GM18867 (cell line): ENCODE results near the gene MFAP1.
"Not testable (repeated sequence)": the region's sequence is repeated elsewhere in the genome, so short reads cannot be mapped to it uniquely, and the experiment has no call there.

ENCODE experiments used
- ATAC-seq: cut with Tn5 transposase; IDR thresholded peaks from one replicate; pipeline ENCODE4 v1.9.1; 2021; ENCODE audit warnings: mild to moderate bottlenecking, moderate library complexity; ENCODE audit not compliant: unreplicated experiment

Gene MFAP1

GRCh38 chr15:43825305-43825704 is 815 bp upstream of the MFAP1 start:
- not testable (repeated sequence) for ATAC-seq

GRCh38 chr15:43821505-43821904 is 3.0 kb downstream of the MFAP1 start:
- ATAC-seq, result no peak

- ATAC-seq, result not testable (repeated sequence)
Observed at GRCh38 chr15:43815064-43815463, 9.4 kb downstream of the MFAP1 start.

DNA sequence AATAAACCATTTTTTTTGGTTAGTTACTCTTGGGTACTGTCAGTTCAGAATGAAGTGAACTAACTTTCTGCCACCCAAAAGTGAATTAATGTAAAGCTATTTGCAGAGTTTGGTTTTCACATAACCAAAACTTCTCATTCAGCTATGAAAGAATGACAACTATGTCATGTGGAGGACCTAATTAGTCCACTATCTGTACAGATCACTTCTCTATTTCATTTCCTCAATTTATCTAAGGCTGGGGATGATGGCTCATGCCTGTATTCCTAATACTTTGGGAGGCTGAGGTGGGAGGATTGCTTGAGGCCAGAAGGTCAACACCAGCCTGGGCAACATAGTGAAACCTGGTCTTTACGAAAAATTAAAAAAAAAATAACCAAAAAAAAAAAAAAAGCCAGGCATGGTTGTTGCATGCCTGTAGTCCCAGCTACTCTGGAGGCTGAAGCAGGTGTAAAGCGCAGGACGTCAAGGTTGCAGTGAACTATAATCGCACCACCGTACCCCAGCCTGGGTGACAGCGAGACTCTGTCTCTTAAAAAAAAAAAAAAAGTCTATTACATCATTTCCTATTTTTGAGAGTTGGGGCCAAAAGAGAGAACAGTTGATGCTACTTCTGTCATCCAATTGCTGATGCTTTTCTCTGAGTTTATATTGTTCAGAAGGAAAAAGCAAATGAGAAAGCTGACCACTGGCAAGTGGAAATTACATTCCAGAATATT is 15.4 kb downstream of the MFAP1 start:
- ATAC-seq, result peak; percentile 63

GRCh38 chr15:43808435-43808950 is 16.0 kb downstream of the MFAP1 start:
- no peak for ATAC-seq

- ATAC-seq, result not testable (repeated sequence)
Observed at GRCh38 chr15:43802676-43803075, 21.8 kb downstream of the MFAP1 start.

DNA sequence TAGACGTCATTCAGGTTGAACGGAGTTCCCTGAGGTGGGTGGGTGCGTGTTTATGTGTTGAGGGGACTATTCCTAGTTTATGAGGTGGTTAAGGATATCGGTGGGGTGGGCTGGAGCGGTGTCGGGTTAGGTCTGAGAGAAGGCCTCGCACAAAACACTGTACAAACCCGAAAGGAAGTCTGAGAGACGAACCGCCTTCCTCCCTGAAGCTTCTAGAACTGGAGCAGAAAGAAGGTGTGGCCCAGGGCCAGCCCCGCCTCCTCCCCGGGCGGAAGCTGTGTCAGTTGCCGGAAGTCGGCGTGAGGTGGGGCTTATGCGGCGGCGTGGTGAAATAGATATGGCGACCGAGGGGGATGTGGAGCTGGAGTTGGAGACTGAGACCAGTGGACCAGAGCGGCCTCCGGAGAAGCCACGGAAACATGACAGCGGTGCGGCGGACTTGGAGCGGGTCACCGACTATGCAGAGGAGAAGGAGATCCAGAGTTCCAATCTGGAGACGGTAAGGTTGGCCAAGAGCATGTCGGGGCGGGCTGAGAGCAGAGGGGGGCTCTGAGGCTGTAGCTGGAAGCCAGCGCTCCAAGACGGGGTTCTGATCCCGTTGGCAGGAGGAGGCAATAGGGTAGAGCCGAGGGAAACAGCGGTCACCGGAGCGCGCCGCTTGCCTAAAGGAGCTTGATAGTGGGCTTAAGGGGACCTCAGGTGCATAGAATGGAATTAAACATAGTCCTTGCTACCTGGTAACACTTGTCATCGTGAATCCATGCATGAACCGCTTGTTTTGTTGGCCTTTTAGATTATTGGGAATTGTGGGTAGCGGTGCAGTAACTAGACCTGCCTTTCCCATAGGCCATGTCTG is 24.0 kb downstream of the MFAP1 start, which contains the start of gene HYPK:
TSS of gene HYPK (plus strand) at position 314 of the 856 bp plus-strand sequence. CDS start at position 338, 24 bp downstream.
- ATAC-seq, result peak; percentile 88

DNA sequence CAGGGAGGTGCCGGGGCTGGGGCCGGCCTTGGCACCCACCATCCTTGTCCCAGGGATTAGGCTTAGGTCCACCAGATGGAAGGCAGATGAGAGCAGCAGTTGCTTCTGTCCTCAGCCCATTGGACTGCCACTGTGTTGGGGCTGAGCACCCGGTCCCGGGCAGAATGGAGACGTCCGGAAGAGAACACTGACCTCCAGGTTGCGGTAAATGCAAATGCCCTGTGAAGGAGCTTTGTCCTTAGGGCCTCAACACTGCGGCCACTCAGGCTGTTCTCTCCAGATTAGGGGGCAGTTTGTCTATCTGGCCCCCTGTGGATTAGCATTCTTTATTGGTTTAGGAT is 24.6 kb downstream of the MFAP1 start, which contains the start of gene SERINC4:
TSS of gene SERINC4 (minus strand) at position 276 of the 341 bp plus-strand sequence. CDS start at position 42, 234 bp downstream.
- ATAC-seq, result no peak

DNA sequence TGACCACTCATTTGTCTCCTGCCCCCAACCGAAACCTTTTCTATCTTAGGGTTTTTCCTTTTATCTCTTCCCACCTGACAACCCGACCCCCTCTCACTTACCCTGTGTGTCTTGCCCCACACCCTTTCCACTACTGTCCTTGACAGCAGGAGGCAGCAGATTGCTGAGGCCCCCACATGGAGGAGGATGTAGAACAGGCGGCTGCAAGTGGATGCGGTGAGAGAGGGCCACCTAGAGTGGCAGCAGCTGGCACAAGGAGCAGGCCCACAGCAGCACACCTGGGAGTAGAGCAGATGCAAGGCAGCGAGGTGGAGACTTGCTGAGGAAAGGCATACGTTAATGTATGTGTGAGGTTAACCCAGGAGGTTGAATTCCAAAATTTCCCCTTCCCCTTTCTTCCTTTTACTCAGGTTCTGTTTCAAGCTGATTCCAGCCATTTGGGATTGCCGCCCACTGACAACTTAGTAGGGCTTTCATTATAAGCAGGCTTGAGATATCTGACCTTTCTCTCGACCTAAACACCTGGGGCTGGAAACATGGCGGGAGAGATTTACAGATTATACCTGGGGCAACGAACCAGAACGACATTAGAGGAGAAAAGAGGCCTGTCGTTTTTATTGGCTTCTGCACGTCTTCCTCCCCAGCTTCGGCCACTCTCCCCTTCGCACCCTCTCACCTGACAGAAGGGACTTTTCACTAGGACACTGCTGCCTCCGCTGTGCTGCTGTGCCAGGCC is 25.1 kb downstream of the MFAP1 start:
- no peak for ATAC-seq

GRCh38 chr15:43796566-43796965 is 27.9 kb downstream of the MFAP1 start:
- no peak for ATAC-seq

GRCh38 chr15:43795997-43796396 is 28.5 kb downstream of the MFAP1 start:
- ATAC-seq, result no peak

GRCh38 chr15:43795197-43795596 is 29.3 kb downstream of the MFAP1 start:
- no peak for ATAC-seq

DNA sequence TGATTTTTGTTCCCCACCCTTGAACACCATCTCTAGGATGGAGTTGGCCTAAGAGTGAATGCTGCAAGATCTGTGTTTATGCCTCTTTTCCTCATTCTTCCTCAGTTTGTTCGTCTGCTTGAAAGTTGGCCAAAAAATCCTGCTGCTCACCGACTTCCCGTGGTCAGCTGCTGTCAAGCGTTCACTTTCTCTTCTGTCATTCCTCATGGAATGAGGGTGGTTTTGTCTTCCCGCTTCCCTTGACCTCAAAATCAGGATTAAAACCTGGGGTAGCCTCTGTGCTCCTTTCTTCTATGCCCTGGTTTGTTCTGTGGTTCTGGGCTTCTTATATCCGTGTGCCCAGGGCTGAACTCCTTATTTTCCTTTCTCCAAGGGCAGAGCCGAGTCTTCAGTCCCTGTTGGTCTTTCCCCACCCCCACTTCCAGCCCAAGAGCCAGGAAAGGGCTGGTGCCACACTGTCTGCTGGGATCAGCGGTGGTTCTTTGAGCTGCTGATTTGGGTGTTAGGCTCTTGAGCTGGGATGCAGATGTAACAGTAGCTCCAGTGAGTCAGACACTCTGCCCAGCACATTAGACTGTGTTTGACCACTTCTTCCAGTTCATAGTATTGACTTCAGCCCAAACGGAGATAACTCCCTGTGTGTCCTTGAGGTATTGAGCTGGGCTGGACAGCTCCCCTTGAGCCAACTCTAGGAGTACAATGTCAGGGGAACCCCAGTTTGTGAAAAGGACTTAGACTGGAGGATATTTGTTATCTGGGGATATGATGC is 30.0 kb downstream of the MFAP1 start:
- no peak for ATAC-seq

DNA sequence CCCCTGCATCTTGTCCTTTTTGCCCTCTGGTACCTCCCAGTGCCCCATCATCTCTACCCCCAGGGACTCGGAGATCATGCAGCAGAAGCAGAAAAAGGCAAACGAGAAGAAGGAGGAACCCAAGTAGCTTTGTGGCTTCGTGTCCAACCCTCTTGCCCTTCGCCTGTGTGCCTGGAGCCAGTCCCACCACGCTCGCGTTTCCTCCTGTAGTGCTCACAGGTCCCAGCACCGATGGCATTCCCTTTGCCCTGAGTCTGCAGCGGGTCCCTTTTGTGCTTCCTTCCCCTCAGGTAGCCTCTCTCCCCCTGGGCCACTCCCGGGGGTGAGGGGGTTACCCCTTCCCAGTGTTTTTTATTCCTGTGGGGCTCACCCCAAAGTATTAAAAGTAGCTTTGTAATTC is 30.8 kb downstream of the MFAP1 start:
- no peak for ATAC-seq

DNA sequence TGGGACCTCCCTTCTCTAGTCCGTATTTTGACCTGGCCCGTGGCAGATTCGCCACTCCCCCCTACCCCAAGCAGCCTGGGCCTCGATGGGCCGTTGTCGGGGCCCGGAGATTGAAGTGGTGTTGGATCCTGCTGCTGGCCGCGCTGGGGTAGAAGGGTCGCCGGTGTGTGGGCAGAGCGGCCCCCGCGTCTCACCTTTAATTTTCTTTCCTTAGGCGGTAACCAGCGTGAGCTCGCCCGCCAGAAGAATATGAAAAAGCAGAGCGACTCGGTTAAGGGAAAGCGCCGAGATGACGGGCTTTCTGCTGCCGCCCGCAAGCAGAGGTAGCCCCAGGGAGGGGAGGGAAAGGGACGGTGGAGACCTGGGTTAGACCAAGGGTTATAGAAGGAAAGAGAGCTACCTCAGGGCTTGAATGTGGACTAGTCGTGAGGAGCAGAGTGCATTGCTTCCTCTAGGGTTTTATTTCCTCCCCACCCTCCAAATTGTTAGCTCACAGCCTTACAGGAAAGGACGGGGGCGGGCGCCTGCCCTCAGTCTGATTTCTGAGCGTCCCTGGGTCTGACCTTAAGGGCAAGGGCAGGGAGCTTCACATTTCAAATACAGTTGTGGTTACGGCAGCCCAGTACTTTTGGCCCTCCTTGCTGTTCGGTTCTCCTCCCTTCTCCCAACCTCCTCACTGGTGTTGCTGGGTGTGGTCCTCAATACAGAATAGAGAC is 31.6 kb downstream of the MFAP1 start:
- ATAC-seq, result no peak

DNA sequence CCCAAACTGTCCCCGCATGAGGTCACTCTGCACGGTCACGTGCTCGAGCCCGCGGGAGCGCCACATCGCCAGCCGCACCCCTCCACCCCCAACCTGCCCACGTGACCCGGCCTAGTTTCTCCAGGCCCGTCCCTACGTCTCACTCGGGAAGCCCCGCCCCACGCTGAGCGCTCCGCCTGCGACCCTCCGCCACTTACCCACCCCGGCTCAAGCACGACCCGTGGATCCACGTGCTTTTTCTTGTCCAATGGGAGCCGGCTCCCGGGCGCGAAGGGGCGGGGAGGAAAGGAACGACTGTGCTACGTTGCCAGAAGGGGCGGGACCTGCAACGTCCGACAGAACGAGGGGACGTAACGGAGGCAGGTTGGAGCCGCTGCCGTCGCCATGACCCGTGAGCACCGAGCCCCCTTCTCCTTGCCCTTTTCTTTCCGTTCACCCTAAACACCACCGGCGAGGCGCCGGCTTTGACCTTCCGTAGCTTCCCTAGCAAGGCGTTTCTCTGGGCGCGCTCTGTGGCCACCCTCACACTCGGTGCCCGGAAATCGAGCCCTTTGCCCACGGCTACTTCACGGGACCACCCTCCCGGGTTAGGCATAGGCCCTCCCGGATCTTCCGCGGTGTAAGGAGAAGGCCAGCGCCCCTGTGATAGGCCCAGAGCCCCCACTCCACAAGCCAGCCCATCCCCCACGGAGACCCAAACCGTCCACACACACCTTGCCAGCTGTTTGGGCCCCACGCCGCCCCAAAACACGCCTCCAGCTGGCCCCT is 32.3 kb downstream of the MFAP1 start, which contains the start of gene SERF2:
TSS of gene SERF2 (plus strand) at position 328 of the 768 bp plus-strand sequence. CDS start at position 385, 57 bp downstream.
- peak; percentile 80 for ATAC-seq

DNA sequence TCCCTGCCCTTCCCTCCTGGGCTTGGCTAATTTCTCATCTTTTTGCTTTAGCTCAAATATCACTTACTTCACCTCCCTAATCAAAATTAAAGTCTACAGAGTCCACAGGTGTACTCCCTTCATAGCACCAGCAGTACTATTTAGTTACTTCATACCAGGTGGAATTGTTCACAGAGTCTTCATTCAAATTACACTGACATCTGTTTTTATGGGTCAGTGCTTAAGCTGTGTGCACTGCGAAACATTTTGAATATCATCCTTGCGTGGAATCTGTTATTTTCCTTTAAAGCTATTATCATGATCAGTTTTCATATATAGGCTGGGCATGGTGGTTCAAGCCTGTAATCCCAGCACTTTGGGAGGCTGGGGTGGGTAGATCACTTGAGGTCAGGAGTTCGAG is 35.1 kb downstream of the MFAP1 start:
- no peak for ATAC-seq

DNA sequence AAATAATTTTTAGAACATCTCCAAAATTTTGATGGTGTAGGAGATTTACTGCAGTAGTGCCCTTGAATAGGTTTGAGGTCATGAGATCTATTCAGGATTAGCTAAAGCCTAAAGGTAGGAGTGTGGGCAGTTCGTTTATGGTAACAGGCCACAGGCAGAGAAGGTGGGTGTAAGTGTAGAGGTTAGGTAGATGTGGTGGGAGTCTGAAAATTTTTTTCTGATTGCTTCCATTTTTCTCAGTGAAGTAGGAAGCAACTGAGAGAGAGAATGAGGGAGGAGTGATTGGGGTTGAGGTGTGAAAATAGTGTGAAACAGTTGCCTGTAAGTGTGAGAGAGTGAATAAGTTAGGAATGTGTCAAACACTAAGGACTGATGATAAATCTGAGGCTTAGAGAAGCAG is 45.5 kb downstream of the MFAP1 start:
- ATAC-seq, result no peak
